ENCODE data around the gene JMJD1C.
"Not testable (repeated sequence)": the region's sequence is repeated elsewhere in the genome, so short reads cannot be mapped to it uniquely, and the experiment has no call there.

Gene JMJD1C

GRCh38 chr10:63366933-63367332 is 98.8 kb downstream of the JMJD1C start:
- no peak for DNase-seq (ENCODE audit: low read depth, low spot score)

DNA sequence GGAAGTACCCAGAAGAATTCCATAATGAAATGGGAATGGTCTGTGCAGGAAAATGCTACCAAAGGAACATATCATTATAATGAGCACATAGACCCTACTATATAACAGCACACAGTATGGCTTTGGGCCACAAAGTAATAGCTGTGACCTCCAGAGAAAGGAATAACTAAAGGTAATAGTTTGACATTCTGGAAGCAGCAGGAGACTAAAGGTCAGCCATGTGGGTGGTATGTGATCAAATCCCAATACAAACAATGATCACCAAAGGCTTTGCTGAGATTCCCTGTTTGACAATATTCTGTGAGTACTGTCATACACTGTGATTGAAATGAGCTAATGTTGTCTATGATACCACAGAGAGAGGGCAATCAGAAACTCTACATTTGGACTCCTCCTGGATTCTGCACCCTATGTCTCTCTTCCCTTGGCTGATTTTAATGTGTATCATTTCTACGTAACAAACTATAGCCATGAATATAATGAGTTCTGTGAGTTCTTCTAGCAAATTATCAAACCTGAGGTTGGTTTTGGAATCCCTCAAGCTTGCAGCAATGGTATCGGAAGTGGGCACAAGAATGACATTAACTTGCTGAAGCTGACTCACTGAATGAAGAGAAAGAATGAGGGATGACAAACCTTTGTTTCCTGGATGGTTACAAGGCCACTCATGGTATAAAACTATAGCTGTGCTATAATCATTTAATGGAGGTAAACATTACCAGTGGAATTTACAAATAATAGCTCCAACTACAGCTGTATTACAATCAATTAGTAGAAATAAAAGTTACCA is 99.6 kb downstream of the JMJD1C start:
- DNase-seq (ENCODE audit: low read depth, low spot score), result no peak

DNA sequence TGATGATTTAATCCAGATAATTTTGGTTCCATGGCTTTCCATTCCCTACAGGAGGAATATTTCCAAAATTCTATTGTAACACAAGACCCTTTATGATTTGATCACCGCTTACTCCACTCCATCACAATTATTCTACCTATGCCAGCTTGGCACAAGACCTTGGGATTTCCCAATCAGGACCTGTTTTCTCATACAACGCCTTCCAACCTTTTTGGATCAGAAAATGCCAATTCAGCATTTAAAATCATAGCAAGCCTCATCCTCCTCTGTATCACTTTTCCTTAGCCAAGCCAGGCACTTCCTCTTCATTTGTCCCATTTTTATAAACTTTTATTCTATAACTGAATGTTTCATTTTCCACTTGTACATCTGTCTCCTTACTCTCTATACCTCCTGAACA is 100.9 kb downstream of the JMJD1C start:
- DNase-seq (ENCODE audit: low read depth, low spot score), result no peak

GRCh38 chr10:63363951-63364350 is 101.8 kb downstream of the JMJD1C start:
- no peak for DNase-seq (ENCODE audit: low read depth, low spot score)

- DNase-seq (ENCODE audit: low read depth, low spot score), result no peak
These were observed 110.1 kb downstream of the JMJD1C start for GRCh38 chr10:63355682-63356081.

DNA sequence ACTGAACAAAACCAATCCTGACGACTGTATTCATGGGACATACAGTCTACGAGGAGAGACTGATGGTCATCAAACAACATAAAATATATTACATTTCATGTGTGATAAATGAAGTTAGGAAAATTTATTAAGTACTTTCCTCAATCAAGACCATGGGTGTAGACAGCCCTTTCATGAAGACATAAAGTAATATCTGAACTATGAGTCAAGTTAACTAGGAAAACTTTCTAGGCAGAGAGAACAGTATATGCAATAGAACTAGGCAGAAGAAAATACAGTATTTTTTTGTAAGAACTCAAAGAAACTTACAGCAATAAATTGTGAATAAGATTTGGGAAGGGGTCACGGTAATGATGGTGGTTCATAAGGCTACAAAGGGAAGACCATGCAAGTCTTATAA is 112.8 kb downstream of the JMJD1C start:
- no peak for DNase-seq (ENCODE audit: low read depth, low spot score)

GRCh38 chr10:63348245-63348850 is 117.4 kb downstream of the JMJD1C start:
- no peak for DNase-seq (ENCODE audit: low read depth, low spot score)

GRCh38 chr10:63346015-63346441 is 119.7 kb downstream of the JMJD1C start:
- no peak for DNase-seq (ENCODE audit: low read depth, low spot score)

- DNase-seq (ENCODE audit: low read depth, low spot score), result no peak
These were observed 121.5 kb downstream of the JMJD1C start for GRCh38 chr10:63344269-63344668.

DNA sequence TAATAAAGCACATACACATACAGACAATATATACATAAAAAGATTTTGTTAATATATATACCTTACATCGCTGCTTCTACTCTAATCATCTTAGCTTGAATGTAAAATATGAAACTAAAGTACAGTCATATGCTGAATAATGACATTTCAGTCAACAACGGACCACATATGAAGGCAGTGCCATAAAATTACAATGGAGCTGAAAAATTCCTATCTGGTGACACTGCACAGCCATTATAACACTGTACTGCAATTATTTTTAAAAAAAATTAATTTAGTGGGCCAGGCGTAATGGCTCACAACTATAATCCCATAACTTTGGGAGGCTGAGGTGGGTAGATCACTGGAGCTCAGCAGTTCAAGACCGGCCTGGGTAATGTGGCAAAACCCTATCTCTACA is 122.3 kb downstream of the JMJD1C start:
- DNase-seq (ENCODE audit: low read depth, low spot score), result no peak

GRCh38 chr10:63339640-63340039 is 126.1 kb downstream of the JMJD1C start:
- not testable (repeated sequence) for DNase-seq (ENCODE audit: low read depth, low spot score)

GRCh38 chr10:63337455-63338251 is 128.1 kb downstream of the JMJD1C start:
- DNase-seq (ENCODE audit: low read depth, low spot score), result no peak

DNA sequence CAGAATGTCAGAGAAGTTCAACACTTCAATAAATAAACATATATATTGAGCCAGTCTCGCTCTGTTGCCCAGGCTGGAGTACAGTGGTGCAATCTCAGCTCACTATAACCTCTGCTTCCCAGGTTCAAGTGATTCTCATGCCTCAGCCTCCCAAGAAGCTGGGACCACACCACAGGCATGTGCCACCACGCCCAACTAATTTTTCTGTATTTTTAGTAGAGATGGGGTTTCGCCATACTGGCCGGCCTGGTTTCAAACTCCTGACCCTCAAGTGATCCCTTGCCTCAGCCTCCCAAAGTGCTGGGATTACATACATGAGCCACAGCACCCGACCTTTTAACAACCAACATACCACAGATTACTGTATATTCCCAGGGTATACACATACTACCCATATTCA is 134.2 kb downstream of the JMJD1C start:
- DNase-seq (ENCODE audit: low read depth, low spot score), result no peak

- DNase-seq (ENCODE audit: low read depth, low spot score), result no peak
These were observed 141.3 kb downstream of the JMJD1C start for GRCh38 chr10:63324495-63324854.

DNA sequence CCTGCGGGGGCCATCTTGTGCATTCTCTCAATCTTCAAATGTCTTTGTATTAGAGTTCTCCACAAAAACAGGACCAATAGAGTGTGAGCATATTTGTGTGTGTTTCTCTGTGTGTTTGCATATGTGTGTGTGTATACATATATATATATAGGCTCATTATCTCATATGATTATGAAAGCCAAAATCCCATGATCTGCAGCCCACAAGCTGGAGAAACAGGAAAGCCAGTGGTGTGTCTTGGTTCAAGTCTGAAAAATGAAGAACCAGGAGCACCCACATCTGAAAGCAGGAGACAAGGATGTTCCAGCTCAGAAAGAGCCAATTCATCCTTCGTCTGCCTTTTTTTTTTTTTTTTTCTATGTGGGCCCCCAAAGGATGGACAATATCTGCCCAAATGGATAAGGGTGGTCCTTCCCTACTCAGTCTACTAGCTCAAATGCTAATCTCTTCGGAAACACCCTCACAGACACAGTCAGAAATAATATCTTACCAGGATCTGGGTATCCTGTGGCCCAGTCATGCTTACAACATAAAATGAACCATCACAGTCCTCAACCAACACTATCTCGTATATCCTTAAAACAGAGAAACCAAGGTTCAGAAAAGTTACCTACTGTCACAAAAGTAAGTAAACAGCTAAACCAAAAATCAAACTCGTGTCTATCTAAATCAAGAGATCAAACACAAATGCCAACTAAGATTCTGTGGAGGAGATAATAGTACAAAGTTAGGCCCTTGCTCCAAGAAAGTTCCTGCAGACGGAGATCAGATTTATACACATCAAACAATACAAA is 141.9 kb downstream of the JMJD1C start:
- no peak for DNase-seq (ENCODE audit: low read depth, low spot score)

DNA sequence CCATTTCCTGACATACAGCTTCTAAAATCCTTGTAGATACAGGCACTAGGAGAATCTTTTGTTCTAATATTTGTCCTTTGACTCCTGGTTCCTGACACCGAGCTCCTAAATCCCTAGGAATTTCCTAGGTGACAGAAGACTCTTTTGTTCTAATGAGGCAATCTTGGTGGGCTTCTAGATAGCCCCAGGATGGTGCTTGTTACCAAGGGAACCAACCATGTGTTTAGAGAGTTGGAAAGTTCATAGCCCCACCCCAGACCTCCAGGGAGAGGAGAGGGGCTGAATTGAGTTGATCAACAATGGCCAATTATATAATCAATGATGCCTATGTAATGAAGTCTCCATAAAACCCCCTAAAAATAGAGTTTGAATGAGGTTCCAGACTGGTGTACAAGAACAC is 145.1 kb downstream of the JMJD1C start:
- DNase-seq (ENCODE audit: low read depth, low spot score), result no peak

- no peak for DNase-seq (ENCODE audit: low read depth, low spot score)
These were observed 146.5 kb downstream of the JMJD1C start for GRCh38 chr10:63319231-63319630.

DNA sequence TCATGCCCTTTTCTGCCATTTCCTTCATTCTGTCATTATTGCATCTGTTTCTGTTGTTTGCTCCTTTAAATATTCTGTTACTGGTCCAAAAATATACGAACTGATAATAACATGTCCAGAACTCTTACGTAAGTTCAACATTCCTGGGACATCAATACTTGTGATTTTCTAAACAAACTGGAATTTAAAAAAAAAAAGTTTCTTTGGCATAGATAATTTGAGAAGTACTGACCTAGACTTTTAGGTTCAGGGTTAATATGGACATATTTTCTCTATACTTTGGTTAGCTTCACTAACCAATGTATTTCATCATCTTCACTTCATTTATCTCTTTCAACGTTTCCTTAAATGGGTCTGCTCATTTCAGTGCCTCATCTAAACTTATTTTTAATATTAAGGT is 147.3 kb downstream of the JMJD1C start:
- DNase-seq (ENCODE audit: low read depth, low spot score), result no peak

DNA sequence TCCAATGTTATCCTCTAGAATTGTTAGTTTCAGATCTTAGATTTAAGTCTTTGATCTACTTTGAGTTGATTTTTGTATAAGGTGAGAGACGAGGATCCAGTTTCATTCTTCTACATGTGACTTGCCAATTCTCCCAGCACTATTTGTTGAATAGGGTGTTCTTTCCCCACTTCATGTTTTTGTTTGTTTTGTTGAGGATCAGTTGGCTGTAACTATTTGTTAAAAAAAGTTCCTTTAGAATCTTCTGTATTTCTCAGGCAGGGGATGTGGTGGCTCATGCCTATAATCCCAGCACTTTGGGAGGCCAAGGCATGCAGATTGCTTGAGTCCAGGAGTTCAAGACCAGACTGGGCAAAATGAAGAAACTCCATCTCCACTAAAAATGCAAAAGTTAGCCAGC is 151.8 kb downstream of the JMJD1C start:
- no peak for DNase-seq (ENCODE audit: low read depth, low spot score)

DNA sequence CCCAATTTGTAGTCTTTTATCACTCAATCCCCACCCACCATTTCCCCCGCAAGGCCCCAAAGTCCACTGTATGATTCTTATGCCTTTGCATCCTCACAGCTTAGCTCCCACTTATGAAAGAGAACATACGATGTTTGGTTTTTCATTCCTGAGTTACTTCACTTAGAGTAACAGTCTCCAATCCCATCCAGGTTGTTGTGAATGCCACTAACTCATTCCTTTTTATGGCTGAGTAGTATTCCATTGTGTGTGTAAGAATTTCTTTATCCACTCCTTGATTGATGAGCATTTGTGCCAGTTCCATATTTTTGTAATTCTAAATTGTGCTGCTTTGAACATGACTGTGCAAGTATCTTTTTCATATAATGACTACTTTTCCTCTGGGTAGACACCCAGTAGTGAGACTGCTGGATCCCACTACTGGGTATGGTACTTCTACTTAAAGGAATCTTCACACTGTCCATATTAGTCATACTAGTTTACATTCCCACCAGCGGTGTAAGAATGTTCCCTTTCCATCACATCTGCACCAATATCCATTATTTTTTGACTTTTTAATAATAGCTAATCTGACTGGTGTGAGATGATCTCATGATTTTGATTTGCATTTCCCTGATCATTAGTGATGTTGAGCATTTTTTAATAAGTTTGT is 152.6 kb downstream of the JMJD1C start:
- DNase-seq (ENCODE audit: low read depth, low spot score), result no peak

DNA sequence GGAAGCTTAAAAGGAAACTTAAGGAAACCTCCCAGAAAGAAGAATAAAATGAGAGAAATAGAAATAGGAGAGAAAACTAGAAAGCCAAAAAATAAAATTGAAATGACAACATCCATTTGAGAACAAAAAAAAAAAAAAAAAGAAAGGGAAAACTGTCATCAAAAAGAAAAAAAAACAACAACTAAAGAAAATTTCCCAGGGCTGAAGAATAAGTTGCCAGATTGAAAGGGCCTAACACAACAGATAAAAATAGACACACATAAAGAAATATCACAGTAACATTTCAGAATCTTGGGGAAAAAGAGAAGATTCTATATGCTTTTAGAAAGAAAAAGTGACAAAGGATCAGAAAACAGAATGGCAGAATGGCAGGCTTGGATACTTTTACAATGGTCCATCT is 157.1 kb downstream of the JMJD1C start:
- no peak for DNase-seq (ENCODE audit: low read depth, low spot score)
